ENCODE measurements around the gene LITAFD. TPM values are rescaled to one million over a fixed set of nuclear protein-coding genes. Genes with fewer than 3 reads are reported as not detected.

Gene LITAFD
- total and polyA plus RNA-seq, 10 of the 15 experiments (the other 5 are each of a cell fraction or from before 2014, with no cell fraction given) = not detected

- TF ChIP-seq BCL3 (IDR thresholded peaks at IDR 0.05; ENCODE audit: borderline replicate concordance, insufficient read depth, low read depth, low read length, poor library complexity, severe bottlenecking) (peak; percentile 79), DPF2 (IDR thresholded peaks at IDR 0.05) (no peak), SMARCA5 (IDR thresholded peaks at IDR 0.05) (0 out of 2 replicates have a peak, but pooled peaks have one; percentile 28), NBN (IDR thresholded peaks at IDR 0.05) (0 out of 2 replicates have a peak, but pooled peaks have one; percentile 22), NR2F1 (conservative IDR thresholded peaks at IDR 0.05) (0 out of 2 replicates have a peak, but pooled peaks have one; percentile 20), RUNX3 (IDR thresholded peaks at IDR 0.05; ENCODE audit: low read length) (peak; percentile 60), RBBP5 (conservative IDR thresholded peaks at IDR 0.05) (no peak), SKIL (IDR thresholded peaks at IDR 0.05; ENCODE audit: low read depth, poor library complexity, severe bottlenecking) (no peak), MEF2B (IDR thresholded peaks at IDR 0.05; ENCODE audit: partially characterized antibody, poor library complexity, severe bottlenecking) (peak; percentile 98), YBX1 (IDR thresholded peaks at IDR 0.05) (0 out of 2 replicates have a peak, but pooled peaks have one; percentile 73), EP300 (IDR thresholded peaks at IDR 0.05; ENCODE audit: borderline replicate concordance in 1 of 2, control insufficient read depth in 1 of 2, low read depth in 2 of 2, low read length in 2 of 2) (peak in 1 of 2 experiments; percentile 26; a peak in 1 of 4 replicates), BHLHE40 (IDR thresholded peaks at IDR 0.05; ENCODE audit: borderline replicate concordance in 1 of 2, low read depth in 2 of 2, low read length in 1 of 2) (peak; percentile 79 to 84), MEF2A (IDR thresholded peaks at IDR 0.05; ENCODE audit: insufficient read depth, low read depth, low read length) (no peak), PBX3 (IDR thresholded peaks at IDR 0.05; ENCODE audit: insufficient replicate concordance, low read depth, low read length) (peak; percentile 47), SIX5 (IDR thresholded peaks at IDR 0.05; ENCODE audit: low read depth, low read length, severe bottlenecking) (no peak), RB1 (IDR thresholded peaks at IDR 0.05; ENCODE audit: borderline replicate concordance) (peak; percentile 78; the same call in 1 of the 2 replicates), TCF3 (IDR thresholded peaks at IDR 0.05; ENCODE audit: borderline replicate concordance, insufficient read depth, low read depth, low read length) (no peak), EGR1 (IDR thresholded peaks at IDR 0.05; ENCODE audit: borderline replicate concordance in 1 of 2, low read depth in 2 of 2, low read length in 2 of 2) (no peak), NFYB (IDR thresholded peaks at IDR 0.05; ENCODE audit: insufficient read depth, low read depth, low read length) (no peak), E2F8 (IDR thresholded peaks at IDR 0.05; ENCODE audit: low read depth, partially characterized antibody) (no peak), PAX5 (IDR thresholded peaks at IDR 0.05; ENCODE audit: borderline replicate concordance, low read depth, low read length) (peak; percentile 55; the same call in 1 of the 2 replicates), IKZF1 (conservative IDR thresholded peaks at IDR 0.05) (peak; percentile 10; the same call in 1 of the 2 replicates)
Observed at GRCh38 chr16:8929086-8929748, 47.1 kb downstream of the LITAFD start (continued).
